ENCODE measurements around the gene ATP6V1G2.

DNA sequence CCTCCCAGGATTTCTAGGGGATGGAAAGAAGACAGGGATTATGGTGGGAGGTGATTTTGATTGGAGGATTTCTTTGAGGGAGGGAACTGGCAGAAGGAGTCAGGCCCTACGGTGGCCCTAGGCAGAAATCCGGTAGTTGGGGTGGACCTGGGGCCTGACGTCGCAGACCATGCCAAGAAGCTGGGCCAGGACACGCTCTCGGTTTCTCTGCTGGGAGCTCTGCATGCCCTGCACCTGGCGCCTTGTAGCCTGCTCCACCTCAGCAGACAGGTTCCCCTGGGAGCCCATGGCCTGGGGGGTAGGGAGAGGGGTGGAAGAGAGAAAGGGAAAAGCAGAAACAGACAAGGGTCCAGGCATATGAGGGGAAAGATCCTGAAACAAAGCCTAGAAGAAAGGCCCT is 1.1 kb downstream of the ATP6V1G2 start:
- TF ChIP-seq, protein P1, sequence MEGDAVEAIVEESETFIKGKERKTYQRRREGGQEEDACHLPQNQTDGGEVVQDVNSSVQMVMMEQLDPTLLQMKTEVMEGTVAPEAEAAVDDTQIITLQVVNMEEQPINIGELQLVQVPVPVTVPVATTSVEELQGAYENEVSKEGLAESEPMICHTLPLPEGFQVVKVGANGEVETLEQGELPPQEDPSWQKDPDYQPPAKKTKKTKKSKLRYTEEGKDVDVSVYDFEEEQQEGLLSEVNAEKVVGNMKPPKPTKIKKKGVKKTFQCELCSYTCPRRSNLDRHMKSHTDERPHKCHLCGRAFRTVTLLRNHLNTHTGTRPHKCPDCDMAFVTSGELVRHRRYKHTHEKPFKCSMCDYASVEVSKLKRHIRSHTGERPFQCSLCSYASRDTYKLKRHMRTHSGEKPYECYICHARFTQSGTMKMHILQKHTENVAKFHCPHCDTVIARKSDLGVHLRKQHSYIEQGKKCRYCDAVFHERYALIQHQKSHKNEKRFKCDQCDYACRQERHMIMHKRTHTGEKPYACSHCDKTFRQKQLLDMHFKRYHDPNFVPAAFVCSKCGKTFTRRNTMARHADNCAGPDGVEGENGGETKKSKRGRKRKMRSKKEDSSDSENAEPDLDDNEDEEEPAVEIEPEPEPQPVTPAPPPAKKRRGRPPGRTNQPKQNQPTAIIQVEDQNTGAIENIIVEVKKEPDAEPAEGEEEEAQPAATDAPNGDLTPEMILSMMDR (IDR thresholded peaks at IDR 0.05; ENCODE audit: borderline replicate concordance, extremely low read depth, low read length, poor library complexity, severe bottlenecking): no peak
- no peak for TF ChIP-seq EZH2 (IDR thresholded peaks at IDR 0.05; ENCODE audit: borderline replicate concordance, low read depth, low read length, severe bottlenecking)

Data from DND-41 (cell line).